ENCODE results near the gene AGFG1.

GRCh38 chr2:227450926-227451654 is 20.9 kb upstream of the AGFG1 start:
- no peak for TF ChIP-seq EZH2 (IDR thresholded peaks at IDR 0.05; ENCODE audit: borderline replicate concordance, low read depth, low read length, severe bottlenecking)
- TF ChIP-seq CTCF (IDR thresholded peaks at IDR 0.05; ENCODE audit: borderline replicate concordance, extremely low read depth, low read length, poor library complexity, severe bottlenecking), result no peak
